ENCODE data around the gene SGMS2. TPM values are rescaled to one million over a fixed set of nuclear protein-coding genes. Genes with fewer than 3 reads are reported as not detected.

The SGMS2 gene
- total and polyA plus RNA-seq, 2 of the 13 experiments (the other 11 are each of a cell fraction or from before 2014, with no cell fraction given), result 1.2 to 1.7 TPM

DNA sequence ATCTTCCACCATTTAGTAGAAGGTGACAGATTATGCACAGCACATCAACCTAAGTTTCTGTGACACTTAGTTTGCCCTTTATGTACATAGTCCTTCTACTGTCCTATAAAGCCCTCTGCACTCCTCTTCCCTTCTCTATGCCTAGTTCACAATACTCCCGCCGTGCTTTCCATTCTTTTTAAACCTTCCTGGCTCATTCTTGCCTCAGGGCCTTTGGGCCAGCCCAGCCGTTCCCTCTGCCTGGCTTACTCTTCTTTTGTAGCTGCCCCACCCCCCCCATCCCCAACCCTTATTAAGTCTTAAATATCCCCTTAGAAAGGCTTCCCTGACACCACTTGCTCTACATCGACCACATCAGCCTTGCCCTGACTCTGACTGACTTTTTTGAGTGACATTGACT, 33.0 kb downstream of the SGMS2 start (continued):
- TF ChIP-seq, protein P1, sequence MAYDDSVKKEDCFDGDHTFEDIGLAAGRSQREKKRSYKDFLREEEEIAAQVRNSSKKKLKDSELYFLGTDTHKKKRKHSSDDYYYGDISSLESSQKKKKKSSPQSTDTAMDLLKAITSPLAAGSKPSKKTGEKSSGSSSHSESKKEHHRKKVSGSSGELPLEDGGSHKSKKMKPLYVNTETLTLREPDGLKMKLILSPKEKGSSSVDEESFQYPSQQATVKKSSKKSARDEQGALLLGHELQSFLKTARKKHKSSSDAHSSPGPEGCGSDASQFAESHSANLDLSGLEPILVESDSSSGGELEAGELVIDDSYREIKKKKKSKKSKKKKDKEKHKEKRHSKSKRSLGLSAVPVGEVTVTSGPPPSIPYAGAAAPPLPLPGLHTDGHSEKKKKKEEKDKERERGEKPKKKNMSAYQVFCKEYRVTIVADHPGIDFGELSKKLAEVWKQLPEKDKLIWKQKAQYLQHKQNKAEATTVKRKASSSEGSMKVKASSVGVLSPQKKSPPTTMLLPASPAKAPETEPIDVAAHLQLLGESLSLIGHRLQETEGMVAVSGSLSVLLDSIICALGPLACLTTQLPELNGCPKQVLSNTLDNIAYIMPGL (CRISPR knock-in tag; IDR thresholded peaks at IDR 0.05; ENCODE audit: borderline replicate concordance in 1 of 2, low read depth in 1 of 2), result no peak
- TF ChIP-seq ZNF589 (CRISPR knock-in tag; conservative IDR thresholded peaks at IDR 0.05), result no peak
- TF ChIP-seq, protein P2, sequence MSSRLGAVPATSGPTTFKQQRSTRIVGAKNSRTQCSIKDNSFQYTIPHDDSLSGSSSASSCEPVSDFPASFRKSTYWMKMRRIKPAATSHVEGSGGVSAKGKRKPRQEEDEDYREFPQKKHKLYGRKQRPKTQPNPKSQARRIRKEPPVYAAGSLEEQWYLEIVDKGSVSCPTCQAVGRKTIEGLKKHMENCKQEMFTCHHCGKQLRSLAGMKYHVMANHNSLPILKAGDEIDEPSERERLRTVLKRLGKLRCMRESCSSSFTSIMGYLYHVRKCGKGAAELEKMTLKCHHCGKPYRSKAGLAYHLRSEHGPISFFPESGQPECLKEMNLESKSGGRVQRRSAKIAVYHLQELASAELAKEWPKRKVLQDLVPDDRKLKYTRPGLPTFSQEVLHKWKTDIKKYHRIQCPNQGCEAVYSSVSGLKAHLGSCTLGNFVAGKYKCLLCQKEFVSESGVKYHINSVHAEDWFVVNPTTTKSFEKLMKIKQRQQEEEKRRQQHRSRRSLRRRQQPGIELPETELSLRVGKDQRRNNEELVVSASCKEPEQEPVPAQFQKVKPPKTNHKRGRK (CRISPR knock-in tag; IDR thresholded peaks at IDR 0.05), result no peak
- no peak for TF ChIP-seq ZNF75D (CRISPR knock-in tag; IDR thresholded peaks at IDR 0.05; ENCODE audit: borderline replicate concordance)

- no peak for DNase-seq (ENCODE audit: low spot score)
- FAIRE-seq, result no peak
- Histone ChIP-seq H3K27me3 (ENCODE audit: control insufficient read depth in 1 of 2, insufficient read depth in 2 of 2, low read length in 2 of 2) (no peaks in the 10 kb centered on the region), H3K9ac (ENCODE audit: insufficient read depth, low read depth, low read length) (no peak overlapping the region), H3K36me3 (replicated peaks in 1 of 2; ENCODE audit: control insufficient read depth in 1 of 2, insufficient read depth in 2 of 2, low read length in 2 of 2) (no peaks in the 10 kb centered on the region), H3K27ac (ENCODE audit: extremely low read length, insufficient read depth, low read length) (no peak overlapping the region), H3K9me3 (ENCODE audit: low read length) (no peaks in the 10 kb centered on the region), H3K79me2 (ENCODE audit: insufficient read depth, low read length) (no peaks in the 10 kb centered on the region), H3K4me3 (replicated peaks in 1 of 3; ENCODE audit: insufficient read depth in 1 of 3, low read depth in 2 of 3, low read length in 3 of 3) (no peak overlapping the region), H4K20me1 (ENCODE audit: insufficient read depth, low read length) (no peaks in the 10 kb centered on the region), H3K4me2 (ENCODE audit: low read depth, low read length) (no peak overlapping the region), H3K4me1 (ENCODE audit: insufficient read depth, low read length) (no peaks in the 10 kb centered on the region), H2AFZ (ENCODE audit: low read length) (no peak overlapping the region)
- no peak for ATAC-seq
- ChIA-PET CTCF (ENCODE audit: low intra/inter-chr PET ratio, low total read pairs) (no interaction called here), POLR2A (no interaction called here)
- in situ Hi-C loops (cut with HindIII; ENCODE audit: extremely low pct_ligation_motif_present, low pct_unique_long_range_greater_than_20kb), result no loop called here
- 92% methylated on average over 3 of the region's 3 CpGs for WGBS (ENCODE audit: low lambda C conversion rate)
- intact Hi-C loops (cut with micrococcal nuclease; ENCODE audit: unreplicated experiment), result no loop called here
- BruUV-seq (replicated peaks), result no TSS peak
- TF ChIP-seq ZSCAN30 (CRISPR knock-in tag; IDR thresholded peaks at IDR 0.05) (no peak), ZNF274 (CRISPR knock-in tag; IDR thresholded peaks at IDR 0.05) (no peak), HNRNPH1 (optimal IDR thresholded peaks at IDR 0.05; ENCODE audit: low read depth, low read length) (no peak), SALL2 (CRISPR knock-in tag; IDR thresholded peaks at IDR 0.05) (no peak), RNF2 (conservative IDR thresholded peaks at IDR 0.05; ENCODE audit: low read depth) (no peak), NAIF1 (CRISPR knock-in tag; IDR thresholded peaks at IDR 0.05; ENCODE audit: borderline replicate concordance) (no peak), FOXK2 (IDR thresholded peaks at IDR 0.05) (no peak), KLF9 (CRISPR knock-in tag; IDR thresholded peaks at IDR 0.05; ENCODE audit: low read depth) (no peak), ZNF776 (CRISPR knock-in tag; IDR thresholded peaks at IDR 0.05) (no peak), SIX4 (CRISPR knock-in tag; IDR thresholded peaks at IDR 0.05) (no peak), TCF7 (IDR thresholded peaks at IDR 0.05; ENCODE audit: low read depth) (no peak), KDM5A (IDR thresholded peaks at IDR 0.05; ENCODE audit: borderline replicate concordance, low read length) (no peak), ZUFSP (CRISPR knock-in tag; IDR thresholded peaks at IDR 0.05; ENCODE audit: borderline replicate concordance) (no peak), ZNF790 (CRISPR knock-in tag; IDR thresholded peaks at IDR 0.05; ENCODE audit: borderline replicate concordance) (no peak), RARG (CRISPR knock-in tag; IDR thresholded peaks at IDR 0.05; ENCODE audit: low read depth) (no peak), MTF1 (CRISPR knock-in tag; IDR thresholded peaks at IDR 0.05) (no peak), MAF1 (CRISPR knock-in tag; IDR thresholded peaks at IDR 0.05; ENCODE audit: borderline replicate concordance) (no peak)
Observed at GRCh38 chr4:107858158-107858742, 33.5 kb downstream of the SGMS2 start.
